Ectodermal cell (in vitro differentiated cells): ENCODE results near the gene AZIN2.

Experiments
- H3K27ac ChIP-seq: 2 replicates; pipeline ENCODE4 v1.7.0; 2013; ENCODE audit warnings: mild to moderate bottlenecking, low read depth, low read length; ENCODE audit not compliant: insufficient read depth, poor library complexity, severe bottlenecking
- H3K27me3 ChIP-seq: 2 replicates; pipeline ENCODE4 v1.7.0; 2013; ENCODE audit warnings: mild to moderate bottlenecking, low read length; ENCODE audit not compliant: insufficient read depth, control insufficient read depth, poor library complexity, severe bottlenecking
- H3K36me3 ChIP-seq: one replicate; pipeline ENCODE4 v1.7.0; 2013; ENCODE audit warnings: low read length; ENCODE audit not compliant: control insufficient read depth, insufficient read depth
- H3K4me1 ChIP-seq: one replicate; pipeline ENCODE4 v1.7.0; 2013; ENCODE audit warnings: low read length; ENCODE audit not compliant: control insufficient read depth, insufficient read depth
- H3K4me3 ChIP-seq: 2 replicates; pipeline ENCODE4 v1.7.0; 2013; ENCODE audit warnings: low read depth, low read length, control low read depth; ENCODE audit not compliant: insufficient read depth
- H3K9me3 ChIP-seq: 2 replicates; pipeline ENCODE4 v1.7.0; 2013; ENCODE audit warnings: mild to moderate bottlenecking, low read length, moderate library complexity; ENCODE audit not compliant: control insufficient read depth
- WGBS, 2 experiments: methylation state at CpG; one replicate each; pipeline ENCODE4 v1.1.7; 2013; ENCODE audit warnings: missing lambda C conversion rate in 2 of 2; 5-methylcytosine and 5-hydroxymethylcytosine counted together

The AZIN2 gene

DNA sequence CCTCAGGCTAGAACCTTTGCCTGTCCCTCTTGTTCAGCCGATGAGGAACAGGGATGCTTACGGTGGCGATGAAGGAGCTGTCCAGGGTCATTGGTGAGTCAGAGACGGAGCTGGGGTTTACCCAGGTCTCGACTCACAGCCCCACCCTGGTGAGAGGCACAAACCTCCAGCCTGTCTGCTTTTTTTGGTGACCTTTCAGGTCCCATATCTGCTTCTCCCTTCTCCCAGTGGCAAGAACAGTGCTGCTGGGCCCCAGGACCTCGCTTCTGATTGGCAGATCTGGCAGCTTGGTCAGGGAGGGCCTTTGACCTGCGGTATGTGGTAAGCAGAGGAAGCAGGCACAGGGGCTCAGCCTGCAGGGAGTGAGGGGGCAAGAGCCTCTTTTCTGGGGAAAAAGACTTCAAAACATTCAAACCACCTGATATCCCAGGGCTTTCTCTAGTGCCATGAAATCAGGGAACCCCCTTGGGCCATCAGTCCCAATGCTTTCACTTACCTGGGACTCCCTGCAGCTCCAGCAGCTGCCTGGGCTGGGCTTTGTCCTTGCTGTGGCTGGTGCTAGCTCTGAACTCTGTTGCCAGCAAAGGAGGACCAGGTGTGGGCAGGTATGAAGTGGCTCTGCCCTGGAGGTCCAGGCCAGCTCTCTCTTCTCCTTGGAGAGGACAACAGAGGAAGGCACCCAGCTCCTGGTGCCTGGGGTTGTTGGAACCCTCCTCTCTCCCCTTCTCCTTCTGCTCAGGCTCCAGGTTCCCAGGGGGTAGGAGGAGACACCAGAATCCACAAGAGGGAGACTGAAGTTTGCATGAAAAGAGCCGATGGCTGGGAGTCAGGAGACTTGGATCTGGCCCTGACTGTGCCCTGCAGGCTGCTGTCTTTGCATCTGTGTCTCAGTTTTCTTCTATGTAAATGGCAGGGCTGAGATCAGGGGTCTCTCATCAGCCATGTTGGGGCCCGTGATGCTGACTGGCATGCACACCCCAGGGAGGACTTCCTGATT lies 59.5 kb downstream of the AZIN2 start:
- Histone ChIP-seq H3K4me1 (peaks cover 9% of the 10 kb centered on the region), H3K4me3 (no peak overlapping the region), H3K9me3 (no peaks in the 10 kb centered on the region), H3K36me3 (no peaks in the 10 kb centered on the region), H3K27ac (no peak overlapping the region), H3K27me3 (no peaks in the 10 kb centered on the region)
- 48 to 51% methylated on average over 9 of the region's 9 CpGs for WGBS, 2 experiments

DNA sequence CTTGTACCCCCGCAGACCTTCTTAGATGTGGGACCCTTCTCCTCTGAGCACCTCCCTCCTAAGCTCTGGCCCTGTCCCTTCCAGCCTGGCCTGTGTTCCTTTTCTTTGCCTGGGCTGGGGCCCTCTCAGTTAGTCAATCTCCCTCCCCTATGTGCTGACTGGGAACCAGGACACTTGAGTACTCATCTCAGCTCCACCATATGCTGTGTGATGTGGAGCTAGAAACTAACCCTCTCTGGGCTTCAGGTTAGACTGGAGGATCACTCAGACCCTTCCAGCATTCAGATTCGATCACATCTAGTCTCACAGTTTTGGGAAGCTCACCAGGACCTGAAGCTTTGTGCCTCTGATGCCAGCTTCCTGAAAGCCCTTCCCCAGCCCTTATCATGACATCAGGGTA lies 60.3 kb downstream of the AZIN2 start:
- Histone ChIP-seq H3K36me3 (no peaks in the 10 kb centered on the region), H3K27ac (no peak overlapping the region), H3K9me3 (no peaks in the 10 kb centered on the region), H3K27me3 (no peaks in the 10 kb centered on the region), H3K4me1 (peaks cover 9% of the 10 kb centered on the region), H3K4me3 (no peak overlapping the region)
- 90 to 91% methylated on average over 2 of the region's 2 CpGs for WGBS, 2 experiments

- no peaks in the 10 kb centered on the region for H3K9me3 ChIP-seq
- H3K4me1 ChIP-seq: peaks cover 9% of the 10 kb centered on the region
- H3K27ac ChIP-seq: no peak overlapping the region
- no peaks in the 10 kb centered on the region for H3K27me3 ChIP-seq
- H3K36me3 ChIP-seq: no peaks in the 10 kb centered on the region
- no peak overlapping the region for H3K4me3 ChIP-seq
- 46 to 53% methylated on average over 1 to 2 of the region's 3 CpGs for WGBS, 2 experiments
Observed at GRCh38 chr1:33141781-33142180, 60.8 kb downstream of the AZIN2 start.

GRCh38 chr1:33142483-33143064 lies 61.6 kb downstream of the AZIN2 start:
- Histone ChIP-seq H3K36me3 (no peaks in the 10 kb centered on the region), H3K27ac (no peak overlapping the region), H3K4me3 (no peak overlapping the region), H3K9me3 (no peaks in the 10 kb centered on the region), H3K4me1 (peaks cover 9% of the 10 kb centered on the region), H3K27me3 (no peaks in the 10 kb centered on the region)
- WGBS, 2 experiments: 91% methylated on average over 7 of the region's 7 CpGs

DNA sequence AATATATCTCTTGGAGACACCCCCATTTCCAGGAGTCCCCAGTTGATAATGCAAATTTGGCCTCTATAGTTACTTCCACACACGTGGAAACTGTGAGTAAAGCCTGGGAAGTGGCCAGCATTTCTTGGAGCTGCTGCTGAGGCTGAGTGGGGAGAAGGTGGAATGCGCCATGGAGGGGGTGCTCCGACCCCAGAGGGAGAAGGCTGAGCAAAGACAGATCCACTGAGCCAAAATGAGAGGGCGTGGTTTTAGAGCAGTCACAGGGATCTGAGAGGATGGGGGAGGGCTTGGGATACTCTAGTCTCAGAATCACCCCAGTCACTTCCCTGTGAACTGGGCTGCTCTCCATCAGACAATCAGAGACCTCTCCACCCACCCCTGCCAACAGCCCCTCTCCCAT lies 62.2 kb downstream of the AZIN2 start:
- 65 to 75% methylated on average over 4 of the region's 4 CpGs for WGBS, 2 experiments
- H3K9me3 ChIP-seq: no peaks in the 10 kb centered on the region
- H3K4me3 ChIP-seq: no peak overlapping the region
- H3K27me3 ChIP-seq: no peaks in the 10 kb centered on the region
- H3K36me3 ChIP-seq: no peaks in the 10 kb centered on the region
- H3K27ac ChIP-seq: no peak overlapping the region
- H3K4me1 ChIP-seq: peaks cover 9% of the 10 kb centered on the region

- peaks cover 9% of the 10 kb centered on the region for H3K4me1 ChIP-seq
- no peaks in the 10 kb centered on the region for H3K9me3 ChIP-seq
- H3K27ac ChIP-seq: no peak overlapping the region
- 90 to 95% methylated on average over 2 of the region's 2 CpGs for WGBS, 2 experiments
- no peak overlapping the region for H3K4me3 ChIP-seq
- H3K27me3 ChIP-seq: no peaks in the 10 kb centered on the region
- no peaks in the 10 kb centered on the region for H3K36me3 ChIP-seq
Observed at GRCh38 chr1:33143698-33144097, 62.7 kb downstream of the AZIN2 start.

GRCh38 chr1:33146003-33146402 lies 65.0 kb downstream of the AZIN2 start:
- no peaks in the 10 kb centered on the region for H3K9me3 ChIP-seq
- H3K27ac ChIP-seq: no peak overlapping the region
- no peaks in the 10 kb centered on the region for H3K36me3 ChIP-seq
- WGBS, 2 experiments: 95% methylated on average over 3 of the region's 3 CpGs
- H3K27me3 ChIP-seq: no peaks in the 10 kb centered on the region
- no peak overlapping the region for H3K4me3 ChIP-seq
- peaks cover 11% of the 10 kb centered on the region for H3K4me1 ChIP-seq

DNA sequence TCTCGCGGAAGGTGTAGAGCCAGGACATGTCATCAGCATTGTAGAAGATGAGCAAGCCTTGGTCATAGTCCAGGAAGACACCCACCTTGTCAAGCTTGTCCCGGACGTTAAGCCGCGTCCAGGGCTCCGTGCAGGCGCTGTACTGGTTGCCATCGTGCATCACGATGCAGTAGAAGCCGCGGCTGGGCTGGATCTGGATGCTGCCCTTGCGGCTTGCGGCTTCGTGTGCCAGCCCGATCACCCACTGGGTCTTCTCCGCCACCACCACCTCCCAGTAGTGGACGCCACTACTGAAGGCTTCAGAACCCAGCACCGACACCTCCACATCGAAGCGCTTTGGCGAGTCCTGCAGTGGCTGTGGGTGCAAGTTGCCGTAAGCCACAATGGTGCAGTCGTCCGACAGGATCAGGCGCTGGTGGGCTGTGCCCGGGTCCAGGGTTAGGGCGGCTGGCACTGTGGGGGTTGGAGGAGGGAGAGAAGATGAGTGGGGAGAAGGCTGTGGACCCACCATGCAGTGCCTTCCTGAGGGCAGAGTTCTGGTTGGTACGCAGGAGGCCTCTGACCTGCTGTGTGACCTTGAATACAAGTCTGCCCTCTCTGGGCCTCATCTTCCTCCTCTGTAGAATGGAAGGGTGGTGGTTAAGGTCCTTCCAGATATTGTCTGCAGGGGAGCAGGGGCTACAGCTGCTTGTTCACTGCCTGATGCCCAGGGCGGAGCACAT lies 66.5 kb downstream of the AZIN2 start:
- H3K9me3 ChIP-seq: no peaks in the 10 kb centered on the region
- no peaks in the 10 kb centered on the region for H3K27me3 ChIP-seq
- H3K4me1 ChIP-seq: peaks cover 23% of the 10 kb centered on the region
- no peak overlapping the region for H3K4me3 ChIP-seq
- H3K36me3 ChIP-seq: no peaks in the 10 kb centered on the region
- WGBS, 2 experiments: 95 to 97% methylated on average over 30 of the region's 30 CpGs
- no peak overlapping the region for H3K27ac ChIP-seq

DNA sequence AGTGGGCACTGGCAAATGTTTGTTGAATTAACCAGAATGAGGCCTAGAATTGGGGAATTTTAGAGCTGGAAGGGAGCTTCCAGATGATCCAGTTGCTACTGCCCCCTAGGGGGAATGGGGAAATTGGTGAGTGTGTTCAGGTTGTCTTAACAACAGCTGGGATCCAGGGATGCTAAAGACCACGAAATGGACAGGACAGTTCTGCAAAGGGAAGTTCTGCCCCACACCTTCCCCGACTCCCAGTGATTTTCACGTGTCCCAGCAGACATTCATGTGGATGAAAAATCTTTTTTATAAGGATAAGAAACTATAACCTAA lies 67.0 kb downstream of the AZIN2 start:
- 74 to 83% methylated on average over 2 to 3 of the region's 3 CpGs for WGBS, 2 experiments
- Histone ChIP-seq H3K27ac (no peak overlapping the region), H3K27me3 (no peaks in the 10 kb centered on the region), H3K4me1 (peaks cover 23% of the 10 kb centered on the region), H3K36me3 (no peaks in the 10 kb centered on the region), H3K4me3 (no peak overlapping the region), H3K9me3 (no peaks in the 10 kb centered on the region)

DNA sequence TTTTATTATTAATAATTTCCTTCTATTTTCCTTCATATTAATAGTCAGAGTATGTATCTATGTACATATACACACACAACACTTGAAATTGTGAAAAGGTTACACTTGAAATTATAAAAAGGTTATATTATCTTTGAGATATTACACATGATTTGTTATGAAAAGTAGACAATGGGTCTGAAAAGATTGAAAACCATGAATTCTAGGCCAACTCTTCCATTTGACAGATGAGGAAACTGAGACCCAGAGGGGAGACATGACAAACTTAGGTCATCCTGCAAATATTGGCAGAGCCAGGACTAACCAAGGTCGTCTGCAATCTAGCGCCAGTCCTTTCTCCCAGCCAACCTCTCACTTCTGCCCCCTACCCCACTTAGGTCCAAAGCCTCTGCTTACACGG lies 67.7 kb downstream of the AZIN2 start:
- H3K27me3 ChIP-seq: no peaks in the 10 kb centered on the region
- H3K36me3 ChIP-seq: no peaks in the 10 kb centered on the region

More for the DNA sequence above, 67.7 kb downstream of the AZIN2 start:
- Histone ChIP-seq H3K4me1 (peaks cover 26% of the 10 kb centered on the region), H3K4me3 (no peak overlapping the region), H3K27ac (no peak overlapping the region), H3K9me3 (no peaks in the 10 kb centered on the region)
- 80 to 87% methylated on average over 3 of the region's 3 CpGs for WGBS, 2 experiments
